Naive thymus-derived CD8-positive, alpha-beta T cell (primary cell): ENCODE results near the gene CLCN2. TPM values are rescaled to one million over a fixed set of nuclear protein-coding genes. Genes with fewer than 3 reads are reported as not detected.

Experiments
- ATAC-seq, 2 donors: fragments of 150-1000 bp; cut with Tn5 transposase in 1 of 2; sonication (Bioruptor Pico), chemical (Tn5 transposase) in 1 of 2; 1 replicate in 1 of 2; 2 replicates in 1 of 2; pipeline ENCODE4 v1.10.0; 2021; ENCODE audit warnings: mild to moderate bottlenecking in 2 of 2, moderate library complexity in 2 of 2
- POLR2A ChIA-PET: fragments of 350-600 bp; sonication (Branson Sonifier 250); formaldehyde crosslinking; loops from one replicate; lab custom pipeline; 2021; ENCODE audit warnings: antibody characterized with exemption; lab: Charles Lee
- DNase-seq, 10 donors: peaks; one replicate each; pipeline versions ENCODE4 v3.0.0 to v3.0.0-alpha.2; 2020 to 2022
- H3K27ac Mint-ChIP-seq, 10 donors: one replicate each; pipeline ENCODE4 v1.8.0; 2020 to 2022; ENCODE audit warnings: mild to moderate bottlenecking in 10 of 10, mixed read lengths in 10 of 10, moderate library complexity in 4 of 10, inconsistent platforms in 1 of 10
- H3K27me3 Mint-ChIP-seq, 5 donors: one replicate each; pipeline ENCODE4 v1.8.0; 2021 to 2022; ENCODE audit warnings: mixed read lengths in 5 of 5
- H3K36me3 Mint-ChIP-seq, 3 donors: one replicate each; pipeline ENCODE4 v1.8.0; 2020 to 2022; ENCODE audit warnings: mixed read lengths in 3 of 3, mild to moderate bottlenecking in 2 of 3, inconsistent platforms in 1 of 3
- H3K4me1 Mint-ChIP-seq, 4 donors: one replicate each; pipeline ENCODE4 v1.8.0; 2021 to 2022; ENCODE audit warnings: mixed read lengths in 4 of 4
- H3K4me3 Mint-ChIP-seq, 10 donors: one replicate each; pipeline ENCODE4 v1.8.0; 2020 to 2022; ENCODE audit warnings: mild to moderate bottlenecking in 10 of 10, mixed read lengths in 10 of 10, moderate library complexity in 6 of 10, inconsistent platforms in 1 of 10
- H3K9me3 Mint-ChIP-seq, 9 donors: one replicate each; pipeline ENCODE4 v1.8.0; 2020 to 2022; ENCODE audit warnings: mixed read lengths in 9 of 9, mild to moderate bottlenecking in 3 of 9, inconsistent platforms in 1 of 9, moderate library complexity in 1 of 9
- polyA plus RNA-seq, 3 donors: library from polyadenylated mRNA; unstranded; fragments of 300-500 nt; fragmentation: Illumina TruSeq; gene quantifications; one replicate each; pipeline ENCODE4 v1.2.3, GENCODE V29; 2021
- total RNA-seq, 8 experiments: library from RNA in 2 of 8; stranded (reverse) in 2 of 8; gene quantifications; one replicate each; pipeline ENCODE4 v1.2.3 and lab custom pipeline; 2021 to 2026

CLCN2 gene
- total and polyA plus RNA-seq, 5 experiments from 2014 or later, result 0.12 to 6.3 (median 1.1) TPM

DNA sequence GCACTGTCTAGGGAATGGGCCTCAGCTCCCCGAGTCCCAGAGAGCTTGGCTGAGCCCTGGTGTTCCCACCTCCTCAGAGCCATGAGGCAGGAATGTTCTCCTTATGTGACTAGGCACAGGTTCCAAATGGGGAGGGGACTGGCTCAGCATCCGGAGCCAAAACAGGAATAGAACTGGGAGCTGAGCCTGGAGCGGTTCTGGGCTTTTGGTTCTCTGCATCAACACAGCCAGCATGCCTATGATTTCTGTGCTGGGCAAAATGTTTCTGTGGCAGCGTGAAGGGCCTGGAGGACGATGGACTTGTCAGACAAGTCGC is 24.0 kb downstream of the CLCN2 start, which contains the start of gene FAM131A:
Gene FAM131A, plus strand, starts transcription at position 202 of the 316 bp plus-strand sequence. Its CDS starts 31 bp downstream, at position 233.
- Mint-ChIP-seq H3K27ac (peak within 1 kb of the TSS; percentile 76 to 99 (median 94)), H3K9me3 (no peaks in the 10 kb centered on the region), H3K36me3 (peaks cover 0 to 26% (median 5%) of the 10 kb centered on the region in 3 donors), H3K4me1 (peaks cover 21 to 44% (median 42%) of the 10 kb centered on the region in 4 donors), H3K4me3 (peak within 1 kb of the TSS; percentile 80 to 96 (median 92)), H3K27me3 (no peaks in the 10 kb centered on the region)
- ATAC-seq (no peak), DNase-seq (no peak)
- POLR2A ChIA-PET, result interaction anchor here (3.0 kb wide), 1 partner anchor 24 kb away, joined by 15 read pairs; the partner anchor contains the start of genes CLCN2 and POLR2H

DNA sequence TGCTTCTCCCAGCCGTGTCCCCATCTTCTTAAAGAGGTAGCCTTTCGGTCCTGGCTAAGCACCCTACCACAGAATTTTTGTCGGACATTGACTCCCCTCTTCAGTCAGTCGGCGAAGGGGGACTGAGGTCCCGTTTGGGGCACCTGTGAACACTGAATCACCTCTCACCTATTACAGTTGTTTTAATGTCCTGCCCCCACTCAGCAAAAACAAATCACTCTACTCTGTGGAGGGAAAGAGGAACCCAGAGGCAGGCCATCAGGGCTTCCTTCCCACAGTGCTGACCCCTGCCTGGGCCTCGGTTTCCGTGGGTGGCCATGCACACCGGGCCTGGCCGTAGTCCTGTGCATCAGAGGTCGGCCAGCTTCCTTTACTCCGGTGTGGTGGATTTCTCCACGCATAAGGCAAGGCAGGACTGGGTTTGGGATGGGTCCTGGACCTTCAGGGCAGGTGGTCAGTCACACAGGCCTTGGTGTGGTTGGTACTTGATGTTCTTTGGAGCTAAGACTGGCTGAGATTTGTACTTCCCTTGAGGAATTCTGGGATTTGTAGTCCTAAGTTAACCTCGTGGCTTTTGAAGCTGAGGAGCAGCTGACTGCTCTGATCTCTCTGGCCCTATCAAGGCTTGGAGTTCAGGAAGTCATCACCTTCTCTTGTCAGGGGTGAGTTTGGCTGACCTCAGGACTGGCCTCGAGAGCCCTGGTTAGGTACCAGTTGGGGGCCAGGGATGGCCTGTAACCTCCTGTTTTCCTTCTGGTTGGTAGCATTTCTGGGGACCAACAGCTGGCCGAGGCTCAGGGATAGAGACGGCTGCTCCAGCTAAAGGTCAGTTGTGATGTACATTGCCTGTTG is 24.6 kb downstream of the CLCN2 start:
- ATAC-seq (no peak), DNase-seq (no peak)
- peak overlapping the region; percentile 76 to 99 (median 94) for H3K27ac Mint-ChIP-seq
- peak overlapping the region; percentile 80 to 96 (median 92) for H3K4me3 Mint-ChIP-seq
- peaks cover 0 to 32% (median 5%) of the 10 kb centered on the region in 3 donors for H3K36me3 Mint-ChIP-seq
- no peaks in the 10 kb centered on the region for H3K27me3 Mint-ChIP-seq
- POLR2A ChIA-PET, result interaction anchor here (3.0 kb wide), 1 partner anchor 24 kb away, joined by 15 read pairs; the partner anchor contains the start of genes CLCN2 and POLR2H
- H3K4me1 Mint-ChIP-seq, result peaks cover 21 to 44% (median 42%) of the 10 kb centered on the region in 4 donors
- H3K9me3 Mint-ChIP-seq, result no peaks in the 10 kb centered on the region

DNA sequence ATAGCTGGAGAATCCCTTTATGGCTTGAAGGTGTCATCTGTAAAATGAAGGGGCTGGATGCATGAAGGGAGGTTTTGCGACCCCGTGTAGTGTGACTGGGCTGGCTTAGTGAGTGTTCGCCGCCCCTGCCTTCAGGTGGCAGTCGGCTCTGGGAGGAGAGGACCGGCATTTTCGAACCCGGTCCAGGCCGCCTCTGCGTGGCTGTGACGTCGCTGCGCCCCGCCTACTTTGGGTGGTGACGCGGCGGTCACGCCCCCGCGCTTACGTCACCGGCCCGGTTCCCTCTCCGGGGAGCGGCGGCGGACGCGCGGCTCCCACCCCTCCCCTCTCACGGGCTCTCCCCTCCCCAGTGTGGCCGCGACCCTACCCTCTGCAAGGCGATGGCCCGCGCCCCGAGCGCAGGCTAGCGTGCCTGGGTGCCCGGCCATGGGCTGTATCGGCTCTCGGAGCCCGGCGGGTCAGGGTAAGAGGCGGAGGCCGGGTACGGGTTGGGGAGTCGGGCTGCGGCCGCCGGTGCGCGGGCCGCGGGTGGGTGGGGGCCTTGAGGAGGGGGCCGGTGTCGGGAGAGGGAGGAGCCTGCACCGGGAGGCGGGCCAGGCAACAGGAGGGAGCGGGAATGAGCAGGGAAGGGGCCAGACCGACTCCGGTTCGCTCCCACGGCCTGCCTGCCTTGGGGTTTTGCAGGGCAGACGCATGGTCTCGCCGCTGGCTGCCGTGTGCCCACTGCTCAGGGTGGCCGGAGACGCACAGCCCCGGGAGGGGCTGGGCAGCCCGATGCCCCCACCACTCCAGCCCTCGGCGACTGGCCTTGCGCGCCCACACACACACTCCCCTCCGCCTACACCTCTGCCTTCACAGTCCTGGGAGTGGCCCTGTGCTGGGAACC is 25.5 kb downstream of the CLCN2 start:
- no peaks in the 10 kb centered on the region for H3K27me3 Mint-ChIP-seq
- POLR2A ChIA-PET, result no interaction called here
- peak; percentile 75 to 77 for ATAC-seq

DNA sequence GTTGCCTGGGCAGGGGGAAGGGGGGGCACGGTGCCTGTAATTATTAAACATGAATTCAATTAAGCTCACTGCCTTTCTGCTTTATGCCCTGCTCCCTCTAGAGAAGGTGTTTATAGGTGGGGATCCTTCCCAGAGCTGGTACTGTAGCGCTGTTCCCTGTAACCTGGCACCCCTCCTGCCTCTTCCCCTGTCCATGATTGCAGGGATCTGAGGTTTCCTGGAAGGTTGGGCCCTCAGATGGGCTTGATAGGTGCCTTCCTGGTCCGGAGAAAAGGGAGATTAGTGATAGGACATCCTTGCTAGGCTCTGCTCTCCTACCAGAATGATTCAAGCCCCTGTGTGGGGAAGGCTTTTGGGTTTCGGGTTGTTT is 26.1 kb downstream of the CLCN2 start:
- ATAC-seq (peak; percentile 5 to 6), DNase-seq (no peak)
- peaks cover 23 to 44% (median 42%) of the 10 kb centered on the region in 4 donors for H3K4me1 Mint-ChIP-seq
- H3K36me3 Mint-ChIP-seq, result peaks cover 0 to 45% (median 5%) of the 10 kb centered on the region in 3 donors
- POLR2A ChIA-PET, result no interaction called here
- H3K9me3 Mint-ChIP-seq, result no peaks in the 10 kb centered on the region
- H3K27ac Mint-ChIP-seq, result peak overlapping the region; percentile 83 to 99 (median 97)
- H3K4me3 Mint-ChIP-seq, result peak overlapping the region; percentile 78 to 96 (median 92)
- H3K27me3 Mint-ChIP-seq, result no peaks in the 10 kb centered on the region

More for the DNA sequence above, 25.5 kb downstream of the CLCN2 start:
- H3K4me3 Mint-ChIP-seq, result peak overlapping the region; percentile 80 to 96 (median 92)
- peaks cover 0 to 40% (median 5%) of the 10 kb centered on the region in 3 donors for H3K36me3 Mint-ChIP-seq
- peak; percentile 78 to 92 (median 90) for DNase-seq
- no peaks in the 10 kb centered on the region for H3K9me3 Mint-ChIP-seq
- H3K27ac Mint-ChIP-seq, result peak overlapping the region; percentile 83 to 99 (median 97)
- peaks cover 23 to 44% (median 42%) of the 10 kb centered on the region in 4 donors for H3K4me1 Mint-ChIP-seq

GRCh38 chr3:184334470-184335158 is 26.8 kb downstream of the CLCN2 start:
- peak overlapping the region in 9 of 10 donors; percentile 2 to 91 (median 57) for H3K4me3 Mint-ChIP-seq
- POLR2A ChIA-PET, result no interaction called here

DNA sequence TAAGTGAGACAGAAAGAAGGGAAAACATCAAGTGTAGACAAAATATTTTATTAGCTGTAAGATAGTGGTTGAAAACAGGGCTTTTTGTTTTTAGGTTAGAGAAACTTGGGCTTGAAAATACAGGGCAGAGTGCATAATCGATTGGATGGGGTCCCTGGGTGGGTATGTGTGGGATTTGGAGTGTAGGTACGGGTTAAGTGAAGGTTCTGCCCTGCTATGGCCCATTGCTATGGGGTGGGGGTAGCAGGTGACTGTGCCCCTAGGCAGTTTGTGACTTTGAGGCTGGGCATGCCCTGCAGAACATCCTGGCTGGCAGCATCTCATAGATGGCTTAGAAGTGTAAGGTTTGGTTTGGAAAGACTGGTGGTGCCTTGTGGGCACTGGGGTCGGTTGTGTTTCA is 27.7 kb downstream of the CLCN2 start:
- H3K27me3 Mint-ChIP-seq, result no peaks in the 10 kb centered on the region
- peaks cover 23 to 42% (median 39%) of the 10 kb centered on the region in 4 donors for H3K4me1 Mint-ChIP-seq
- ATAC-seq, result no peak
- POLR2A ChIA-PET, result no interaction called here
- H3K36me3 Mint-ChIP-seq, result peaks cover 0 to 61% (median 9%) of the 10 kb centered on the region in 3 donors
- H3K27ac Mint-ChIP-seq, result peak overlapping the region; percentile 87 to 99 (median 97)
- H3K4me3 Mint-ChIP-seq, result peak overlapping the region in 5 of 10 donors; percentile 15 to 74 (median 34)
- no peaks in the 10 kb centered on the region for H3K9me3 Mint-ChIP-seq
- DNase-seq, result no peak

More at GRCh38 chr3:184334470-184335158, 26.8 kb downstream of the CLCN2 start:
- DNase-seq (peak in 2 of 10 donors; percentile 26 to 27), ATAC-seq (peak; percentile 12 to 20)
- Mint-ChIP-seq H3K9me3 (no peaks in the 10 kb centered on the region), H3K27ac (peak overlapping the region; percentile 92 to 99 (median 97)), H3K27me3 (no peaks in the 10 kb centered on the region), H3K4me1 (peaks cover 23 to 44% (median 42%) of the 10 kb centered on the region in 4 donors), H3K36me3 (peaks cover 0 to 52% (median 5%) of the 10 kb centered on the region in 3 donors)

DNA sequence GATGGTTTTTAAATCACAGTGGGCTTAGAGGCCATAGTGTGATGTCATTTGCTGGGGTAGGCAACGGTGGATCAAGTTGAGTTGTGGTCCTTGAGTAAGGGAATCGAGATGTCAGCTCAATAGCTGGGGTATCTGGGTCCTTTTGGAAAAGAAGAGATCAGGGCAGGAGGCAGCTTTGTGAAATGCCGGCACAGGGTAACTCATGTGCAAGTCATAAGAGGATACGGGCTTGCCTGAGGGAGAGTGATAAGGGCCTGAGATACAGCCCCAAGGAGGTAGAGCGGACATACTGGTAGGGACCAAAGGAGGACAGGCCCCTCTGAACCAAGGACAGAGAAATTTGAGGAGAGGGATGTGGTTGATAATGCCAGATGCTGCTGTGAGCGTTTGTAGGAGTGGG is 28.2 kb downstream of the CLCN2 start:
- peaks cover 0 to 66% (median 13%) of the 10 kb centered on the region in 3 donors for H3K36me3 Mint-ChIP-seq
- peak overlapping the region; percentile 89 to 99 (median 97) for H3K27ac Mint-ChIP-seq
- peak overlapping the region in 1 of 10 donors; percentile 3 for H3K4me3 Mint-ChIP-seq
- peaks cover 26 to 41% (median 38%) of the 10 kb centered on the region in 4 donors for H3K4me1 Mint-ChIP-seq
- no peaks in the 10 kb centered on the region for H3K27me3 Mint-ChIP-seq
- DNase-seq, result no peak
- no peaks in the 10 kb centered on the region for H3K9me3 Mint-ChIP-seq
- ATAC-seq, result no peak
- POLR2A ChIA-PET, result no interaction called here

GRCh38 chr3:184332370-184333090 is 28.9 kb downstream of the CLCN2 start:
- H3K27ac Mint-ChIP-seq, result peak overlapping the region; percentile 89 to 99 (median 97)
- peak overlapping the region in 2 of 10 donors; percentile 22 to 70 for H3K4me3 Mint-ChIP-seq
- H3K9me3 Mint-ChIP-seq, result no peaks in the 10 kb centered on the region
- H3K36me3 Mint-ChIP-seq, result peaks cover 0 to 72% (median 13%) of the 10 kb centered on the region in 3 donors
- ATAC-seq (no peak), DNase-seq (no peak)
- peaks cover 20 to 34% (median 31%) of the 10 kb centered on the region in 4 donors for H3K4me1 Mint-ChIP-seq
- POLR2A ChIA-PET, result no interaction called here
- no peaks in the 10 kb centered on the region for H3K27me3 Mint-ChIP-seq

GRCh38 chr3:184328516-184328915 is 32.9 kb downstream of the CLCN2 start:
- H3K4me3 Mint-ChIP-seq, result no peak overlapping the region

GRCh38 chr3:184327171-184327570 is 34.2 kb downstream of the CLCN2 start:
- Mint-ChIP-seq H3K36me3 (peaks cover 4 to 98% (median 39%) of the 10 kb centered on the region in 3 donors), H3K27ac (peak overlapping the region in 5 of 10 donors; percentile 24 to 80 (median 33)), H3K4me1 (peaks cover 0 to 11% (median 0%) of the 10 kb centered on the region in 4 donors), H3K4me3 (no peak overlapping the region), H3K27me3 (no peaks in the 10 kb centered on the region), H3K9me3 (no peaks in the 10 kb centered on the region)
- no peak for DNase-seq
- POLR2A ChIA-PET, result interaction anchor here (0.9 kb wide), 1 partner anchor 11 kb away, joined by 4 read pairs; no protein-coding TSS in a partner anchor
- no peak for ATAC-seq

More at GRCh38 chr3:184328516-184328915, 32.9 kb downstream of the CLCN2 start:
- DNase-seq, result no peak
- Mint-ChIP-seq H3K36me3 (peaks cover 4 to 98% (median 41%) of the 10 kb centered on the region in 3 donors), H3K9me3 (no peaks in the 10 kb centered on the region), H3K4me1 (peaks cover 1 to 14% (median 3%) of the 10 kb centered on the region in 4 donors), H3K27ac (peak overlapping the region in 5 of 10 donors; percentile 24 to 69 (median 37)), H3K27me3 (no peaks in the 10 kb centered on the region)
- ATAC-seq, result no peak
- POLR2A ChIA-PET, result no interaction called here
